ENCODE results near the gene BYSL.

GRCh38 chr6:41885930-41886329 lies 35.4 kb upstream of the BYSL start:
- no peak for TF ChIP-seq POLR2AphosphoS5 (IDR thresholded peaks at IDR 0.05; ENCODE audit: low read depth, low read length)
- TF ChIP-seq POLR2A (IDR thresholded peaks at IDR 0.05; ENCODE audit: low read depth, low read length), result no peak
- TF ChIP-seq TAF1 (IDR thresholded peaks at IDR 0.05; ENCODE audit: borderline replicate concordance, low read depth, low read length), result no peak

All from GM12892 (cell line).